PC-3 (cell line): ENCODE data around the gene CACHD1. TPM values are rescaled to one million over a fixed set of nuclear protein-coding genes. Genes with fewer than 3 reads are reported as not detected.

Source experiments
- ATAC-seq: fragments of 200-7000 bp; cut with Tn5 transposase; 2 replicates; pipeline ENCODE4 v1.9.1; 2020; ENCODE audit warnings: mild to moderate bottlenecking, moderate library complexity
- BruUV-seq: library from RNA; stranded (reverse); fragments of 400-500 nt; replicated peaks from 2 replicates; lab custom pipeline; 2021; lab: Mats Ljungman, UMichigan
- CTCF ChIA-PET: fragments of 300-600 bp; sonication (Branson Sonifier 250); formaldehyde crosslinking; loops from one replicate; lab custom pipeline; 2022; ENCODE audit warnings: antibody characterized with exemption; lab: Charles Lee
- POLR2A ChIA-PET: fragments of 300-600 bp; sonication (Branson Sonifier 250); formaldehyde crosslinking; loops from one replicate; lab custom pipeline; 2022; ENCODE audit warnings: antibody characterized with exemption; ENCODE audit not compliant: unreplicated experiment; lab: Charles Lee
- DNase-seq: peaks from one replicate; pipeline ENCODE4 v3.0.0-alpha.2; 2015
- H2AFZ ChIP-seq: fragments of 300-600 bp; sonication (generic); 2 replicates; pipeline ENCODE4 v1.6.0; 2016; ENCODE audit warnings: antibody characterized with exemption, low read length
- H3F3A ChIP-seq: fragments of 300-600 bp; sonication (generic); one replicate; pipeline ENCODE4 v1.6.0; 2017; ENCODE audit warnings: antibody characterized with exemption, low read length, control low read depth, mild to moderate bottlenecking; ENCODE audit not compliant: unreplicated experiment
- H3K27ac ChIP-seq: fragments of 300-600 bp; sonication (generic); 2 replicates; pipeline ENCODE4 v1.5.1; 2016; ENCODE audit warnings: mild to moderate bottlenecking, low read length
- H3K27me3 ChIP-seq: fragments of 300-600 bp; sonication (generic); 2 replicates; pipeline ENCODE4 v1.6.1; 2016; ENCODE audit warnings: low read length, mixed read lengths
- H3K36me3 ChIP-seq: fragments of 300-600 bp; sonication (generic); 2 replicates; pipeline ENCODE4 v1.6.1; 2016; ENCODE audit warnings: low read depth, mixed run types, low read length, mixed read lengths
- H3K4me1 ChIP-seq: fragments of 300-600 bp; sonication (generic); 2 replicates; pipeline ENCODE4 v1.5.1; 2016; ENCODE audit warnings: low read length; ENCODE audit not compliant: insufficient read depth
- H3K4me2 ChIP-seq: fragments of 300-600 bp; sonication (generic); 2 replicates; pipeline ENCODE4 v1.6.0; 2016; ENCODE audit warnings: low read length
- H3K4me3 ChIP-seq: fragments of 300-600 bp; sonication (generic); 2 replicates; pipeline ENCODE4 v1.5.1; 2016; ENCODE audit warnings: mild to moderate bottlenecking, low read length, mixed read lengths
- H3K79me2 ChIP-seq: fragments of 300-600 bp; sonication (generic); 2 replicates; pipeline ENCODE4 v1.6.1; 2017; ENCODE audit warnings: low read length, mixed read lengths
- H3K9ac ChIP-seq: fragments of 300-600 bp; sonication (generic); 2 replicates; pipeline ENCODE4 v1.6.0; 2016; ENCODE audit warnings: mild to moderate bottlenecking, low read length
- H3K9me2 ChIP-seq: fragments of 300-600 bp; sonication (generic); replicated peaks from 2 replicates; pipeline ENCODE4 v1.6.1; 2016; ENCODE audit warnings: mixed run types, low read length, mixed read lengths
- H3K9me3 ChIP-seq: fragments of 300-600 bp; sonication (generic); 2 replicates; pipeline ENCODE4 v1.6.1; 2016; ENCODE audit warnings: low read length, mixed read lengths
- H4K20me1 ChIP-seq: fragments of 300-600 bp; sonication (generic); 2 replicates; pipeline ENCODE4 v1.6.1; 2016; ENCODE audit warnings: low read length, mixed read lengths
- CTCF ChIP-seq: fragments of 300-600 bp; sonication (generic); conservative IDR thresholded peaks from 2 replicates; pipeline ENCODE4 v1.5.1; 2017; ENCODE audit warnings: antibody characterized with exemption, low read depth, mild to moderate bottlenecking, low read length
- EZH2 ChIP-seq: fragments of 300-600 bp; sonication (generic); IDR thresholded peaks from one replicate; pipeline ENCODE4 v1.6.1; 2017; ENCODE audit warnings: antibody characterized with exemption, mild to moderate bottlenecking, low read length; ENCODE audit not compliant: unreplicated experiment
- EZH2phosphoT487 ChIP-seq: fragments of 300-600 bp; sonication (generic); IDR thresholded peaks from 2 replicates; pipeline ENCODE4 v1.6.1; 2018; ENCODE audit warnings: mild to moderate bottlenecking, antibody characterized with exemption, low read length, borderline replicate concordance
- intact Hi-C: fragments of 100-400 bp; cut with micrococcal nuclease; formaldehyde crosslinking; loops from 2 replicates; pipeline ENCODE4 v1.9.0; 2023
- total RNA-seq: library from RNA; depleted of rRNA; stranded (reverse); fragments of >200 nt; gene quantifications from 2 replicates; pipeline ENCODE4 v1.2.3, GENCODE V29; 2014

CACHD1 gene
- total RNA-seq, 1 experiment from 2014 or later, result 6.6 TPM

GRCh38 chr1:64539781-64540218, 69.9 kb downstream of the CACHD1 start:
- H3K27ac ChIP-seq, result no peak overlapping the region
- ChIA-PET CTCF (no interaction called here), POLR2A (no interaction called here)
- H3K4me2 ChIP-seq, result no peak overlapping the region
- H4K20me1 ChIP-seq, result no peaks in the 10 kb centered on the region
- no peaks in the 10 kb centered on the region for H3K27me3 ChIP-seq
- H3K9me2 ChIP-seq, result no peaks in the 10 kb centered on the region
- H3K9me3 ChIP-seq, result no peaks in the 10 kb centered on the region
- no TSS peak for BruUV-seq
- H3K9ac ChIP-seq, result no peak overlapping the region
- no peak overlapping the region for H2AFZ ChIP-seq
- intact Hi-C loops, result no loop called here
- no peaks in the 10 kb centered on the region for H3F3A ChIP-seq
- H3K36me3 ChIP-seq, result no peaks in the 10 kb centered on the region
- no peak for DNase-seq
- TF ChIP-seq EZH2, result no peak
- no peak for TF ChIP-seq CTCF
- H3K4me1 ChIP-seq, result peaks cover 17% of the 10 kb centered on the region
- H3K79me2 ChIP-seq, result no peaks in the 10 kb centered on the region
- no peak for ATAC-seq
- no peak overlapping the region for H3K4me3 ChIP-seq

- TF ChIP-seq EZH2phosphoT487 (no peak), CTCF (no peak), EZH2 (no peak)
- Histone ChIP-seq H3K36me3 (no peaks in the 10 kb centered on the region), H3K4me2 (no peak overlapping the region), H3K9me2 (no peaks in the 10 kb centered on the region), H3K27me3 (no peaks in the 10 kb centered on the region), H3K9me3 (no peaks in the 10 kb centered on the region), H3F3A (no peaks in the 10 kb centered on the region), H4K20me1 (no peaks in the 10 kb centered on the region), H3K79me2 (no peaks in the 10 kb centered on the region), H3K27ac (no peak overlapping the region), H2AFZ (no peak overlapping the region), H3K9ac (no peak overlapping the region), H3K4me1 (peaks cover 17% of the 10 kb centered on the region), H3K4me3 (no peak overlapping the region)
- DNase-seq (no peak), ATAC-seq (no peak)
- POLR2A ChIA-PET, result no interaction called here
- intact Hi-C loops, result no loop called here
- CTCF ChIA-PET, result no interaction called here
- no TSS peak for BruUV-seq
Observed at GRCh38 chr1:64540265-64540791, 70.4 kb downstream of the CACHD1 start.

- Histone ChIP-seq H3K4me3 (no peak overlapping the region), H3K4me2 (no peak overlapping the region), H3K9ac (no peak overlapping the region), H3K27me3 (no peaks in the 10 kb centered on the region), H3K79me2 (no peaks in the 10 kb centered on the region), H3K27ac (no peak overlapping the region), H3F3A (no peaks in the 10 kb centered on the region), H3K4me1 (peaks cover 2% of the 10 kb centered on the region), H2AFZ (no peak overlapping the region), H3K9me2 (no peaks in the 10 kb centered on the region), H4K20me1 (no peaks in the 10 kb centered on the region), H3K9me3 (no peaks in the 10 kb centered on the region), H3K36me3 (no peaks in the 10 kb centered on the region)
- DNase-seq (no peak), ATAC-seq (no peak)
- no TSS peak for BruUV-seq
- CTCF ChIA-PET, result no interaction called here
- POLR2A ChIA-PET, result interaction anchor here (0.6 kb wide), 1 partner anchor 25 kb away, joined by 3 read pairs; no protein-coding TSS in a partner anchor
- TF ChIP-seq CTCF (no peak), EZH2 (no peak), EZH2phosphoT487 (no peak)
- intact Hi-C loops, result no loop called here
Observed at GRCh38 chr1:64542118-64542517, 72.2 kb downstream of the CACHD1 start.
